ENCODE data around the gene ADAMTS17. TPM values are rescaled to one million over a fixed set of nuclear protein-coding genes. Genes with fewer than 3 reads are reported as not detected.

The ADAMTS17 gene
- total and polyA plus RNA-seq, 9 of the 15 experiments (the other 6 are each of a cell fraction or from before 2014, with no cell fraction given) = 0.01 to 0.14 (median 0.07) TPM; not detected in 6

GRCh38 chr15:100338971-100339444 is 2.8 kb downstream of the ADAMTS17 start (continued):
- TF ChIP-seq, protein P1, sequence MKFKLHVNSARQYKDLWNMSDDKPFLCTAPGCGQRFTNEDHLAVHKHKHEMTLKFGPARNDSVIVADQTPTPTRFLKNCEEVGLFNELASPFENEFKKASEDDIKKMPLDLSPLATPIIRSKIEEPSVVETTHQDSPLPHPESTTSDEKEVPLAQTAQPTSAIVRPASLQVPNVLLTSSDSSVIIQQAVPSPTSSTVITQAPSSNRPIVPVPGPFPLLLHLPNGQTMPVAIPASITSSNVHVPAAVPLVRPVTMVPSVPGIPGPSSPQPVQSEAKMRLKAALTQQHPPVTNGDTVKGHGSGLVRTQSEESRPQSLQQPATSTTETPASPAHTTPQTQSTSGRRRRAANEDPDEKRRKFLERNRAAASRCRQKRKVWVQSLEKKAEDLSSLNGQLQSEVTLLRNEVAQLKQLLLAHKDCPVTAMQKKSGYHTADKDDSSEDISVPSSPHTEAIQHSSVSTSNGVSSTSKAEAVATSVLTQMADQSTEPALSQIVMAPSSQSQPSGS (CRISPR knock-in tag; IDR thresholded peaks at IDR 0.05) = no peak
- TF ChIP-seq ZNF212 (CRISPR knock-in tag; IDR thresholded peaks at IDR 0.05) = no peak
- no peak for TF ChIP-seq ZBTB34 (CRISPR knock-in tag; IDR thresholded peaks at IDR 0.05)
- TF ChIP-seq, protein P2, sequence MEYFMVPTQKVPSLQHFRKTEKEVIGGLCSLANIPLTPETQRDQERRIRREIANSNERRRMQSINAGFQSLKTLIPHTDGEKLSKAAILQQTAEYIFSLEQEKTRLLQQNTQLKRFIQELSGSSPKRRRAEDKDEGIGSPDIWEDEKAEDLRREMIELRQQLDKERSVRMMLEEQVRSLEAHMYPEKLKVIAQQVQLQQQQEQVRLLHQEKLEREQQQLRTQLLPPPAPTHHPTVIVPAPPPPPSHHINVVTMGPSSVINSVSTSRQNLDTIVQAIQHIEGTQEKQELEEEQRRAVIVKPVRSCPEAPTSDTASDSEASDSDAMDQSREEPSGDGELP (CRISPR knock-in tag; IDR thresholded peaks at IDR 0.05; ENCODE audit: borderline replicate concordance) = no peak
- TF ChIP-seq SMC3 (conservative IDR thresholded peaks at IDR 0.05; ENCODE audit: insufficient read depth, low read depth, low read length) = 0 out of 2 replicates have a peak, but pooled peaks have one; percentile 20
- TF ChIP-seq RBM25 (IDR thresholded peaks at IDR 0.05; ENCODE audit: low read depth, low read length, severe bottlenecking) = no peak
- TF ChIP-seq SMARCE1 (IDR thresholded peaks at IDR 0.05) = no peak
- TF ChIP-seq HINFP (tag; conservative IDR thresholded peaks at IDR 0.05; ENCODE audit: low read depth) = no peak
- no peak for TF ChIP-seq ZNF75A (CRISPR knock-in tag; IDR thresholded peaks at IDR 0.05)
- TF ChIP-seq ZNF146 (CRISPR knock-in tag; IDR thresholded peaks at IDR 0.05; ENCODE audit: unreplicated experiment) = no peak
